Stimulated activated CD8-positive, alpha-beta memory T cell treated with anti-CD3 and anti-CD28 coated beads, Interleukin-4, amount 100 ng/mL, for 1 hour (primary cell): Measurements from ENCODE around the gene PNKD.

Experiments
- DNase-seq, 2 donors: peaks; one replicate each; pipeline ENCODE4 v3.0.0-alpha.2; 2020; ENCODE audit warnings: low read depth in 2 of 2, low spot score in 1 of 2

Gene PNKD, protein sequence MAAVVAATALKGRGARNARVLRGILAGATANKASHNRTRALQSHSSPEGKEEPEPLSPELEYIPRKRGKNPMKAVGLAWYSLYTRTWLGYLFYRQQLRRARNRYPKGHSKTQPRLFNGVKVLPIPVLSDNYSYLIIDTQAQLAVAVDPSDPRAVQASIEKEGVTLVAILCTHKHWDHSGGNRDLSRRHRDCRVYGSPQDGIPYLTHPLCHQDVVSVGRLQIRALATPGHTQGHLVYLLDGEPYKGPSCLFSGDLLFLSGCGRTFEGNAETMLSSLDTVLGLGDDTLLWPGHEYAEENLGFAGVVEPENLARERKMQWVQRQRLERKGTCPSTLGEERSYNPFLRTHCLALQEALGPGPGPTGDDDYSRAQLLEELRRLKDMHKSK

DNA sequence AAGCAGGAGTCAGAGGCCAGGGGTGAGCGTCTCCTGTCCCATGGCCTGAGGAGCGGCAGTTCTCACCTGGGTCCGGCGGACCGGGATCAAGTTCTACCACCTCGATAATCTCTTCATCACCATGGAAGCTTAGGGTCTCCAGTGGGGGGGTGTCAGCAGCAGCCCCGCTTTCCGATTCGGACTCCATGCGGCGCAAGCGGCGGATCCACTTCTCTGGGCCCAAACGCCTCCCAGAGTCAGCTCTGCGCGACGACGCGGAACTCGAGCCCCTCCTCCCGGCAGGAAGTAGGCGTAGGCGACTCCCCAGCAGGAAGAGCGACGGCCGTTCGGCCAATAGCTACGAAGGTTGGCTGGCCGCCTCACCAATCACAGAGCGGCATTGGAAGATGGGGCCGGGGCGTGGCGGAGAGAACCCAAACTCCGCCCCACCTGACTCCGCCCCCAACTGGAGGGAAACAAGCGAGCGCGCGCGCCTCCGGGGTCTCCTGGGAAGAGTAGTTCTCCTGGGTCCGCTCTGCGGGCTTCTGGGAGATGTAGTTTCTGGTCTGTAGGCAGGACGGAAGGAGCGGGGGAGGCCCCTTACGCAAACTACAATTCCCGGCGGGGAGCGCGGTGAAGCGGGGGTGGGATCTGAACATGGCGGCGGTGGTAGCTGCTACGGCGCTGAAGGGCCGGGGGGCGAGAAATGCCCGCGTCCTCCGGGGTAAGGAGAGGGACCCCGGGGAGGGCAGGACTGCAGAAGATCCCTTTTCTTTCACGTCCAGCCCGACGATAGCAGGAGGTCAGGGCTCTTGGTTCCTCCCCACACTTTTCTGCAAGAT is at the start of gene PNKD, which contains the start of gene AAMP:
Gene PNKD (plus strand): TSS at position 620 of the 821 bp plus-strand sequence. CDS start 17 bp downstream, at position 637.
Gene AAMP (minus strand): TSS at position 238 of the 821 bp plus-strand sequence. CDS start 51 bp downstream, at position 187.
- peak; percentile 100 for DNase-seq

GRCh38 chr2:218221000-218221399 is 49.3 kb upstream of the PNKD start:
- no peak for DNase-seq

GRCh38 chr2:218223046-218223445 is 47.3 kb upstream of the PNKD start:
- no peak for DNase-seq

DNA sequence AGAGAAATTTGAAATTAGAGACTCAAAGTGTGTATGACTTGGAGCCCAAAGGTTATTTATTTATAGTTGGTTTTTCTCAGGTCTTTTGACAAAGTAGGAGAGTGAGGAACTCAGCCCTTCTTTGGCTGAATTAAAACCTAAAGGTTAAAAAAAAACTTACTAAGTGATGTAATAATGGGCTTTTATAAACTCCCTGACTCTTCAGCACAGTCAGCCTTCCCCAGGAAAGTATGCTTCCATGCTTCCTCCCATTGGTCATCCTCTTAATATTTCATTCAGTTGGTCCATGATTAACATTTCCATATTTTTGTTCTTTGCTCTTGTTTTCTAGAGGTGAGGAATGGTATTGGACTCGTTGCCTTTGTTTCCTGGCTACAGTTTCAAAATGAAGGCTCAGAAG is 46.1 kb upstream of the PNKD start:
- no peak for DNase-seq

- no peak for DNase-seq
Measured at GRCh38 chr2:218226903-218227302, 43.4 kb upstream of the PNKD start.

- DNase-seq, result no peak
Measured at GRCh38 chr2:218228366-218229090, 41.8 kb upstream of the PNKD start.

GRCh38 chr2:218229239-218229638 is 41.1 kb upstream of the PNKD start:
- peak in 1 of 2 donors; percentile 29 for DNase-seq

DNA sequence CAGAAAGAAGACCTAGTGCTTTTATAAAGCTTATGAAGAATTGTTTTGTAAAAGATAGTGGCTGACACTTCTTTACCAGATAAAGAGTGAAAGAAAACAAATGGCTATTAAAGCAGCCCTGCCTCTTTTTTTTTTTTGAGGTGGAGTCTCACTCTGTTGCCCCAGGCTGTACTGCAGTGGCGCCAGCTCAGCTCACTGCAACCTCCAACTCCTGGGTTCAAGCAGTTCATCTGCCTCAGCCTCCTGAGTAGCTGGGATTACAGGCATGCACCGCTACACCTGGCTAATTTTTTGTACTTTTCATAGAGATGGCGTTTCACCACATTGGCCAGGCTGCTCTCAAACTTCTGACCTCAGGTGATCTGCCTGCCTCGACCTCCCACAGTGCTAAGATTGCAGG is 40.5 kb upstream of the PNKD start:
- no peak for DNase-seq

DNA sequence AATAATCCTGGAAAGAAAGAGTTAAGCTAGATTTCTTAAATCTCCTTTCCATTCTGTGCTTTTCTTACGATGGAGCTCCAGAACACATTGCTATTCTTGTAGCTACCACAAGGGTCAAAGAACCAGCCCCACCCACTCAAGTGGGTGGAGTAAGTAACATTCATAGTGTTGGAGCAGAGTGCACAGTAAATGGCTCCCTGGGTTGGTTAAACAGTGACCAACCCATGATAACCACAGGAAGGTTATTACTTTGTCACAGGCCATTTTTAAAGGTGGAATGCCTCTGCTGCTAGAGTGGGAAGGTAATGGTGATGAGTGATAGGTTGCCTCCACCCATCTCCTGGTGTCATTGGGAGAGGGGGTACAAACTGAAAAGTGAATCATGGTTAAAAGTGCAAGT is 39.4 kb upstream of the PNKD start:
- no peak for DNase-seq

- DNase-seq, result no peak
Measured at GRCh38 chr2:218233543-218233942, 36.8 kb upstream of the PNKD start.

DNA sequence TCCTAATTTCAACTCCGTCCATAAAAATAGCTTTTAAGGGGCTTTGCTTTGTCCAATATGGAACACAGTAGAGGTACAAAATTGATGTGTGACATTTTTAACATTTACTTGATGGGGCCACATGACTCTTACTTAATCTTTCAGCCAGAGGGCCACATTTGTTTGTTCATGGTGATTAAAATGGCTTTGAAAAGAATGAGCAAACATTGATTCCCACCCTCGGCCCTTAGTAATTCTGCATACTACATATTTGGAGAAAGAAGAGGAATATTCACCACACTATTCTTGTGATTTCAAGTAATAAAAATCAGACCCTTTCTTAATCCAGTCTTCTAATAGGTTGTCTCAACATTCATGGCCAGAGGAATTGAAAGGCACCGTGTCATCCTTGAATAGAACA is 35.8 kb upstream of the PNKD start:
- DNase-seq, result no peak

- DNase-seq, result no peak
Measured at GRCh38 chr2:218235017-218235416, 35.3 kb upstream of the PNKD start.

DNA sequence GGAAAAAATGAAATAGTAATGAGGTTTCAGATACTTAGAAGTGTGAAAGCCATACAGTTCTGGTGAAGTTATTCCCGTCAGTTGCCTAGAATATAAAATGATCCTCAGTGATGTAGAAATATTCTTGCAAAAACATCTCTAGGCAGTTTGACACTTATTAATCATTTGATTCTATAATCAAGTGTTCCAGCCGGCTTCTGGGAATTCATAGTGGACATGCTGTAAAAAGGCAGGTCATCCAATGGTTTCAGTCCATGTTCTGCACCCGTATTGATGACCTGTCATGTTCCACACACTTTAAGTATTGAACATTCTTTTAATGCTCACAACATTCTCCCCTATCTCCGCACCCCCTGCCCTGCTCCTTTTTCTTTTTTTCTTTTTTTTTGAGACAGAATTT is 33.5 kb upstream of the PNKD start:
- no peak for DNase-seq

- no peak for DNase-seq
Measured at GRCh38 chr2:218238887-218239286, 31.4 kb upstream of the PNKD start.

GRCh38 chr2:218244204-218244603 is 26.1 kb upstream of the PNKD start:
- DNase-seq, result no peak

DNA sequence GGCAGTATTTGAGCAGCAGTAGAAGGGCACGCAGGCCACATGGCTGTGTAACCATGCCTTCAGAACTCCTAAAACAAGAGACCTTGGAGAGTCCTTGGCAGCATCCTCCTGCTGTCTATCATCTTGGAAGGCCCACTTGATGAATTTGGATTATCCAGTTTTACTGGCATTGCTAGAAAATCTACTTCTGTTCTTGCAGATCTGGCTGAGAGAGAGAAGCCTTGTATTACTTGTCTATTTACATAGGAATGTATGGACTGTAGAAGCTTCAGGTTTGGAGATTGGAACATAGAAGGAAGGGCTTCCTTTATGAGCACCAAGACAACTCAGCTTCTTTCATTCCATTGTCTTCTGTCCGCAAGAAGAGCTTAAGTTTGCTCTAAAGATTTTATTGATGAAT is 25.7 kb upstream of the PNKD start:
- no peak for DNase-seq

GRCh38 chr2:218245214-218245613 is 25.1 kb upstream of the PNKD start:
- no peak for DNase-seq

GRCh38 chr2:218249691-218250090 is 20.6 kb upstream of the PNKD start:
- no peak for DNase-seq

GRCh38 chr2:218252509-218253231 is 17.6 kb upstream of the PNKD start:
- no peak for DNase-seq

DNA sequence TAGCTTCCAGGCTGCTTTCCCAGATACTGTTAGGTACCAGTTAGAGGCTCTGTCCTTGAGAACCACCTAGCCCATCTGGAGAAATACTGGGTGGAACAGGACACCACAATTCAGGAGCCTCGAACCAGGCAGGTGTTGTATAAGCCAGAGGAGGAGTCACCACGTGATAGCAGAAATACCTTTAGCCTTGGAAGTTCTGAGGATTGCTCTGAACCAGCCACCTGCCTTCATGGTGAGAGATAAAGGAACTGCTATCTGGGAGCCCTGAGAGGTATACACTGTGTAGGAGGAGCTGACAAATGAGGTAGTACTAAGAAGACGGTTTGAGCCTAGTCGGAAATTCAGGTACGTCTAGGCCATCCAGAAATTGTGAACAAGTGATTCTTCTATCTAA is 17.1 kb upstream of the PNKD start:
- no peak for DNase-seq

GRCh38 chr2:218255446-218255845 is 14.9 kb upstream of the PNKD start:
- no peak for DNase-seq
